HepG2 (cell line): ENCODE results near the gene RAB8A. TPM values are rescaled to one million over a fixed set of nuclear protein-coding genes. Genes with fewer than 3 reads are reported as not detected.

Experiments used
- ATAC-seq: fragments of 200-7000 bp; cut with Tn5 transposase; 3 replicates; pipeline ENCODE4 v1.9.1; 2020; ENCODE audit warnings: mild to moderate bottlenecking, moderate library complexity
- BruUV-seq: library from RNA; stranded (reverse); fragments of 400-500 nt; replicated peaks from 2 replicates; lab custom pipeline; 2021; lab: Mats Ljungman, UMichigan
- CTCF ChIA-PET: fragments of 300-600 bp; formaldehyde crosslinking; extraction: SDS; loops from one replicate; lab custom pipeline; 2021; ENCODE audit warnings: low total read pairs, inconsistent platforms, low intra/inter-chr PET ratio; lab: Yijun Ruan, JAX
- POLR2A ChIA-PET: fragments of 350-600 bp; sonication (Branson Sonifier 250); formaldehyde crosslinking; loops from one replicate; lab custom pipeline; 2020; ENCODE audit warnings: antibody characterized with exemption, inconsistent platforms; lab: Yijun Ruan, JAX
- DNase-seq: peaks from one replicate; pipeline ENCODE4 v3.0.0-alpha.2; 2015; ENCODE audit warnings: low spot score
- FAIRE-seq: peaks from 3 replicates; lab custom pipeline; 2011; peaks lifted over from hg19 to GRCh38; lab: Jason Lieb, UNC
- H2AFZ ChIP-seq: one replicate; pipeline ENCODE4 v1.6.1; 2011; ENCODE audit warnings: low read length, inconsistent platforms
- H3K27ac ChIP-seq: fragments of 300-600 bp; 3 replicates; pipeline ENCODE4 v1.8.0; 2011; ENCODE audit warnings: mixed run types, mild to moderate bottlenecking, mixed read lengths, low read length, inconsistent platforms; ENCODE audit not compliant: insufficient read depth; ENCODE audit errors: extremely low read length
- H3K27me3 ChIP-seq, 2 experiments: fragments of 200-600 bp in 1 of 2; 2 replicates in 1 of 2; 3 replicates in 1 of 2; pipeline versions ENCODE4 v1.6.0 to v1.8.0; 2011; ENCODE audit warnings: low read length in 2 of 2, mild to moderate bottlenecking in 2 of 2, moderate library complexity in 2 of 2, inconsistent platforms in 1 of 2; ENCODE audit not compliant: insufficient read depth in 2 of 2, control insufficient read depth in 1 of 2
- H3K36me3 ChIP-seq, 2 experiments: fragments of 200-600 bp in 1 of 2; replicated peaks in 1 of 2; 2 replicates in 1 of 2; 3 replicates in 1 of 2; pipeline versions ENCODE4 v1.5.1 to v1.8.0; 2011; ENCODE audit warnings: low read length in 2 of 2, inconsistent platforms in 1 of 2; ENCODE audit not compliant: insufficient read depth in 2 of 2, control insufficient read depth in 1 of 2
- H3K4me1 ChIP-seq: 2 replicates; pipeline ENCODE4 v1.5.1; 2012; ENCODE audit warnings: low read length, inconsistent platforms; ENCODE audit not compliant: insufficient read depth
- H3K4me2 ChIP-seq: 2 replicates; pipeline ENCODE4 v1.6.0; 2011; ENCODE audit warnings: low read depth, low read length, inconsistent platforms
- H3K4me3 ChIP-seq, 3 experiments: fragments of 200-600 bp in 1 of 3; sonication (generic), shearing (Covaris generic) in 1 of 3; replicated peaks in 1 of 3; 2 replicates each; pipeline ENCODE4 v1.5.1; 2011 to 2016; ENCODE audit warnings: low read length in 3 of 3, inconsistent platforms in 2 of 3, low read depth in 2 of 3, mild to moderate bottlenecking in 2 of 3, control low read depth in 1 of 3, mixed read lengths in 1 of 3; ENCODE audit not compliant: insufficient read depth in 1 of 3
- H3K79me2 ChIP-seq: one replicate; pipeline ENCODE4 v1.6.1; 2011; ENCODE audit warnings: low read length, inconsistent platforms; ENCODE audit not compliant: insufficient read depth
- H3K9ac ChIP-seq: 2 replicates; pipeline ENCODE4 v1.6.0; 2011; ENCODE audit warnings: mild to moderate bottlenecking, low read depth, low read length, inconsistent platforms; ENCODE audit not compliant: insufficient read depth
- H3K9me3 ChIP-seq: 2 replicates; pipeline ENCODE4 v1.5.1; 2012; ENCODE audit warnings: mild to moderate bottlenecking, low read length
- H4K20me1 ChIP-seq: 2 replicates; pipeline ENCODE4 v1.6.0; 2011; ENCODE audit warnings: inconsistent platforms, mild to moderate bottlenecking, low read length, moderate library complexity; ENCODE audit not compliant: insufficient read depth
- SRSF9 ChIP-seq: fragments of 200-400 bp; formaldehyde crosslinking; IDR thresholded peaks from 2 replicates; pipeline ENCODE4 v1.6.1; 2018; ENCODE audit warnings: borderline replicate concordance, mild to moderate bottlenecking, low read depth, low read length; ENCODE audit not compliant: insufficient read depth, poor library complexity, severe bottlenecking
- WGBS: methylation state at CpG from one replicate; pipeline ENCODE4 v1.1.6; 2017; ENCODE audit warnings: low lambda C conversion rate; 5-methylcytosine and 5-hydroxymethylcytosine counted together
- in situ Hi-C: cut with HindIII; loops from 2 replicates; pipeline ENCODE4 v1.10.0; 2017; ENCODE audit warnings: low pct_unique_long_range_greater_than_20kb; ENCODE audit not compliant: extremely low pct_ligation_motif_present
- intact Hi-C: fragments of 100-400 bp; cut with micrococcal nuclease; formaldehyde crosslinking; loops from one replicate; pipeline ENCODE4 v1.10.0; 2022; ENCODE audit not compliant: unreplicated experiment
- polyA plus RNA-seq, 8 experiments: library from polyadenylated mRNA; depleted of rRNA in 3 of 8; stranded (reverse) in 7 of 8; unstranded in 1 of 8; fragments of >200 nt; fragmentation: Illumina TruSeq in 4 of 8; extraction: Trizol in 4 of 8; gene quantifications; 2 replicates each; pipeline versions ENCODE4 v1.2.1 to v1.2.3, GENCODE V29; 2011 to 2016; ENCODE audit warnings: low read depth in 4 of 8, missing spikeins in 1 of 8, mixed read lengths in 1 of 8; ENCODE audit not compliant: insufficient read depth in 1 of 8
- total RNA-seq, 5 experiments: library from RNA; depleted of rRNA; stranded (reverse); fragments of >200 nt; fragmentation: Illumina TruSeq; extraction: Trizol; gene quantifications; 2 replicates each; pipeline ENCODE4 v1.2.3, GENCODE V29; 2016; ENCODE audit warnings: low read depth in 1 of 5
- TF ChIP-seq, protein P1 (sequence below): sonication (generic); formaldehyde crosslinking; IDR thresholded peaks from 2 replicates; pipeline ENCODE4 v1.4.0; 2020; ENCODE audit warnings: missing genetic modification reagents
- TF ChIP-seq, protein P2 (sequence below), 2 experiments: sonication (generic) in 1 of 2; formaldehyde crosslinking in 1 of 2; IDR thresholded peaks; 2 replicates each; pipeline versions ENCODE4 v1.4.0 to v1.6.1; 2018 to 2020; ENCODE audit warnings: missing genetic modification reagents in 2 of 2, borderline replicate concordance in 1 of 2, low read depth in 1 of 2, mild to moderate bottlenecking in 1 of 2, missing biosample characterization in 1 of 2
- TF ChIP-seq, protein P3 (sequence below): IDR thresholded peaks from 2 replicates; pipeline ENCODE4 v1.6.1; 2016; ENCODE audit warnings: missing biosample characterization, missing genetic modification reagents, low read depth
- TF ChIP-seq, protein P4 (sequence below): sonication (generic); formaldehyde crosslinking; IDR thresholded peaks from 2 replicates; pipeline ENCODE4 v1.5.0; 2020; ENCODE audit warnings: mild to moderate bottlenecking, missing genetic modification reagents

Gene RAB8A
- total and polyA plus RNA-seq, 2 of the 13 experiments (the other 11 are each of a cell fraction or from before 2014, with no cell fraction given): 36.7 to 45.0 TPM

DNA sequence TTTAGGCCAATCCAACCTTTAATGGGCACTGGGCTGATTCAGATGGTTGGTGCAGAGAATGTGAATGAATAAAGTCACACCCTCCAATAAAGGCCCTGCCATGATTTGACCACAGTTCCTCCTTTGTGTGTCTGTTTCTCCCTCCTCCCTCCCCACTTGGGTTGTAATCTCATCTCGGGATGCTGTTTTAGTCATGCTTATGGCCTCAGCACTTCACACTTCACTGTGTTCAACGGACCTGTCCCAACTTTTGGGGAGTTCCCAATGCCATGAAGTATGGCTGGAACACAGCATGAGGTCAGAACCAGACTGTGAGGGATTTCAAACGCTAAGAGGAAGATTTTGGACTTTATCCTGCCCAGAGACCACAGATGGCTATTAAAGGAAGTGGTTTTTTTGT lies 5.6 kb upstream of the RAB8A start:
- Histone ChIP-seq H3K79me2 (no peaks in the 10 kb centered on the region), H3K9me3 (no peaks in the 10 kb centered on the region)
- peak; percentile 43 for FAIRE-seq
- CTCF ChIA-PET: no interaction called here
- TF ChIP-seq, protein P1, sequence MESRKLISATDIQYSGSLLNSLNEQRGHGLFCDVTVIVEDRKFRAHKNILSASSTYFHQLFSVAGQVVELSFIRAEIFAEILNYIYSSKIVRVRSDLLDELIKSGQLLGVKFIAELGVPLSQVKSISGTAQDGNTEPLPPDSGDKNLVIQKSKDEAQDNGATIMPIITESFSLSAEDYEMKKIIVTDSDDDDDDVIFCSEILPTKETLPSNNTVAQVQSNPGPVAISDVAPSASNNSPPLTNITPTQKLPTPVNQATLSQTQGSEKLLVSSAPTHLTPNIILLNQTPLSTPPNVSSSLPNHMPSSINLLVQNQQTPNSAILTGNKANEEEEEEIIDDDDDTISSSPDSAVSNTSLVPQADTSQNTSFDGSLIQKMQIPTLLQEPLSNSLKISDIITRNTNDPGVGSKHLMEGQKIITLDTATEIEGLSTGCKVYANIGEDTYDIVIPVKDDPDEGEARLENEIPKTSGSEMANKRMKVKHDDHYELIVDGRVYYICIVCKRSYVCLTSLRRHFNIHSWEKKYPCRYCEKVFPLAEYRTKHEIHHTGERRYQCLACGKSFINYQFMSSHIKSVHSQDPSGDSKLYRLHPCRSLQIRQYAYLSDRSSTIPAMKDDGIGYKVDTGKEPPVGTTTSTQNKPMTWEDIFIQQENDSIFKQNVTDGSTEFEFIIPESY (CRISPR knock-in tag): no peak
- TF ChIP-seq, protein P2, sequence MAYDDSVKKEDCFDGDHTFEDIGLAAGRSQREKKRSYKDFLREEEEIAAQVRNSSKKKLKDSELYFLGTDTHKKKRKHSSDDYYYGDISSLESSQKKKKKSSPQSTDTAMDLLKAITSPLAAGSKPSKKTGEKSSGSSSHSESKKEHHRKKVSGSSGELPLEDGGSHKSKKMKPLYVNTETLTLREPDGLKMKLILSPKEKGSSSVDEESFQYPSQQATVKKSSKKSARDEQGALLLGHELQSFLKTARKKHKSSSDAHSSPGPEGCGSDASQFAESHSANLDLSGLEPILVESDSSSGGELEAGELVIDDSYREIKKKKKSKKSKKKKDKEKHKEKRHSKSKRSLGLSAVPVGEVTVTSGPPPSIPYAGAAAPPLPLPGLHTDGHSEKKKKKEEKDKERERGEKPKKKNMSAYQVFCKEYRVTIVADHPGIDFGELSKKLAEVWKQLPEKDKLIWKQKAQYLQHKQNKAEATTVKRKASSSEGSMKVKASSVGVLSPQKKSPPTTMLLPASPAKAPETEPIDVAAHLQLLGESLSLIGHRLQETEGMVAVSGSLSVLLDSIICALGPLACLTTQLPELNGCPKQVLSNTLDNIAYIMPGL (CRISPR knock-in tag; IDR thresholded peaks at IDR 0.05; ENCODE audit: borderline replicate concordance in 1 of 2, low read depth in 1 of 2): no peak
- TF ChIP-seq, protein P3, sequence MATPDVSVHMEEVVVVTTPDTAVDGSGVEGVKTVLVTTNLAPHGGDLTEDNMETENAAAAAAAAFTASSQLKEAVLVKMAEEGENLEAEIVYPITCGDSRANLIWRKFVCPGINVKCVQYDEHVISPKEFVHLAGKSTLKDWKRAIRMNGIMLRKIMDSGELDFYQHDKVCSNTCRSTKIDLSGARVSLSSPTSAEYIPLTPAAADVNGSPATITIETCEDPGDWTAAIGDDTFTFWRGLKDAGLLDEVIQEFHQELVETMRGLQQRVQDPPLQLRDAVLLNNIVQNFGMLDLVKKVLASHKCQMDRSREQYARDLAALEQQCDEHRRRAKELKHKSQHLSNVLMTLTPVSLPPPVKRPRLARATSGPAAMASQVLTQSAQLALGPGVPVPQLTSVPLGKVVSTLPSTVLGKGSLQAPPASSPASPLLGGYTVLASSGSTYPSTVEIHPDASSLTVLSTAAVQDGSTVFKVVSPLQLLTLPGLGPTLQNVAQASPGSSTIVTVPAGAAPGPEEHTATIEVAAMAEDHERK (CRISPR knock-in tag): no peak
- TF ChIP-seq, protein P4, sequence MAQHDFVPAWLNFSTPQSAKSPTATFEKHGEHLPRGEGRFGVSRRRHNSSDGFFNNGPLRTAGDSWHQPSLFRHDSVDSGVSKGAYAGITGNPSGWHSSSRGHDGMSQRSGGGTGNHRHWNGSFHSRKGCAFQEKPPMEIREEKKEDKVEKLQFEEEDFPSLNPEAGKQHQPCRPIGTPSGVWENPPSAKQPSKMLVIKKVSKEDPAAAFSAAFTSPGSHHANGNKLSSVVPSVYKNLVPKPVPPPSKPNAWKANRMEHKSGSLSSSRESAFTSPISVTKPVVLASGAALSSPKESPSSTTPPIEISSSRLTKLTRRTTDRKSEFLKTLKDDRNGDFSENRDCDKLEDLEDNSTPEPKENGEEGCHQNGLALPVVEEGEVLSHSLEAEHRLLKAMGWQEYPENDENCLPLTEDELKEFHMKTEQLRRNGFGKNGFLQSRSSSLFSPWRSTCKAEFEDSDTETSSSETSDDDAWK (CRISPR knock-in tag): no peak
- no peak for TF ChIP-seq SRSF9
- TF ChIP-seq, all 625 proteins: peak for 0
- intact Hi-C loops: no loop called here
- POLR2A ChIA-PET: interaction anchor here (1.3 kb wide), 1 partner anchor 30 kb away, joined by 6 read pairs; the partner anchor contains the start of gene TPM4
- DNase-seq (no peak), ATAC-seq (peak; percentile 15; the same call in 1 of the 3 replicates)
- no peaks in the 10 kb centered on the region for H3K27me3 ChIP-seq
- peaks cover 13% of the 10 kb centered on the region; the same call in 1 of the 2 replicates for H3K4me1 ChIP-seq
- H2AFZ ChIP-seq: no peak overlapping the region
- H3K36me3 ChIP-seq: peaks cover 1 to 12% of the 10 kb centered on the region in 2 experiments; a peak in 4 of 5 replicates
- no peak overlapping the region for H3K4me3 ChIP-seq
- in situ Hi-C loops: no loop called here
- 2% methylated on average over 3 of the region's 3 CpGs for WGBS
- no peak overlapping the region for H3K4me2 ChIP-seq
- no peaks in the 10 kb centered on the region for H4K20me1 ChIP-seq
- no TSS peak for BruUV-seq
- no peak overlapping the region for H3K27ac ChIP-seq
- no peak overlapping the region for H3K9ac ChIP-seq
